ENCODE results near the gene BICRAL.
"Not testable (repeated sequence)": the region's sequence is repeated elsewhere in the genome, so short reads cannot be mapped to it uniquely, and the experiment has no call there.

The BICRAL gene, protein sequence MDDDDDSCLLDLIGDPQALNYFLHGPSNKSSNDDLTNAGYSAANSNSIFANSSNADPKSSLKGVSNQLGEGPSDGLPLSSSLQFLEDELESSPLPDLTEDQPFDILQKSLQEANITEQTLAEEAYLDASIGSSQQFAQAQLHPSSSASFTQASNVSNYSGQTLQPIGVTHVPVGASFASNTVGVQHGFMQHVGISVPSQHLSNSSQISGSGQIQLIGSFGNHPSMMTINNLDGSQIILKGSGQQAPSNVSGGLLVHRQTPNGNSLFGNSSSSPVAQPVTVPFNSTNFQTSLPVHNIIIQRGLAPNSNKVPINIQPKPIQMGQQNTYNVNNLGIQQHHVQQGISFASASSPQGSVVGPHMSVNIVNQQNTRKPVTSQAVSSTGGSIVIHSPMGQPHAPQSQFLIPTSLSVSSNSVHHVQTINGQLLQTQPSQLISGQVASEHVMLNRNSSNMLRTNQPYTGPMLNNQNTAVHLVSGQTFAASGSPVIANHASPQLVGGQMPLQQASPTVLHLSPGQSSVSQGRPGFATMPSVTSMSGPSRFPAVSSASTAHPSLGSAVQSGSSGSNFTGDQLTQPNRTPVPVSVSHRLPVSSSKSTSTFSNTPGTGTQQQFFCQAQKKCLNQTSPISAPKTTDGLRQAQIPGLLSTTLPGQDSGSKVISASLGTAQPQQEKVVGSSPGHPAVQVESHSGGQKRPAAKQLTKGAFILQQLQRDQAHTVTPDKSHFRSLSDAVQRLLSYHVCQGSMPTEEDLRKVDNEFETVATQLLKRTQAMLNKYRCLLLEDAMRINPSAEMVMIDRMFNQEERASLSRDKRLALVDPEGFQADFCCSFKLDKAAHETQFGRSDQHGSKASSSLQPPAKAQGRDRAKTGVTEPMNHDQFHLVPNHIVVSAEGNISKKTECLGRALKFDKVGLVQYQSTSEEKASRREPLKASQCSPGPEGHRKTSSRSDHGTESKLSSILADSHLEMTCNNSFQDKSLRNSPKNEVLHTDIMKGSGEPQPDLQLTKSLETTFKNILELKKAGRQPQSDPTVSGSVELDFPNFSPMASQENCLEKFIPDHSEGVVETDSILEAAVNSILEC

DNA sequence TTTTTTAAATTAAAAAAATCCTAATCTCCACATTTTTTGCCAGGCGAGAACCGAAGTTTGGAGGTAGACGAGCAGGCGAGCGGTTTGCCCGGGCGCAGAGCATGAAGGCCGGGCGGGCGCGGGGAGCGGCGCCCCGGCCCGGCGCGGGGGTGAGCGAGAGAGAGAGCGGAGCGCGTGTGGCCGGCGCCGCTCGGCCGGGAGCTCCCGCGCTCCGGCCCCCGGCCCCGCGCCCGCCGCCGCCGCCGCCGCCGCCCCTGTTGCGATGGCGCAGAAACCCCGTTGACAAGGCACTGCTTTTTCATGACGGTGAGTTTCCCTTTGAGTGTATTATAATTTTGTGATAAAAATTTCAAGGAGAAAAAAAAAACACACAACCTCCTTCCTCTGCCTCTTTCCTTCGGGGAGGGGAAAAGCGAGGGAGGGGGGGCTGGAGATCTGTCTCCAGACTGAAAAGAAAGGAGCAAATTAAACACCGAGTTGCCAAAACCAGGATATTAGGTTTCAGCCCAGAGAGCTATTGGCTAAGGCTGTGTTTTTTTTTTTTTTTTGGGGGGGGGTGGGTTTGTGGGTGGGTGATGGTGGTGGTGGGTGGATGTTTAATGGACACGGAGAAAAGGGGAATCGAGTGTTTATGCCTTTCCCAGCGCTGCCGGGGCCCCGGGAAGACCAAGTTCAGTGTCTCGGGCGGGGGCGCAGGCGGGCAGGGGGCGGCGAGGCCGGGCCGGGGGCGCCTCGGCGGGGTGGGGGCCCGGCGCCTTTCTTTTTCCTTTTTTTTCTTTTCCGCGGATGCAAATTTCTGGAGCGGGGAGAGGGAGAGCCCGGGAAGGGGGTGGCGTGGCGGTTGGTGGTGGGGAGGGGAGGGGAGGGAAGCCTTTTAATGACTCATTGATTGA is at the start of gene BICRAL:
BICRAL (plus strand) TSS at position 257 of the 893 bp plus-strand sequence. CDS start 39,971 bp downstream, outside the sequence.
- no peak for TF ChIP-seq JUND (IDR thresholded peaks at IDR 0.05; ENCODE audit: low read depth)
- DNase-seq (ENCODE audit: low read depth in 1 of 2, low spot score in 1 of 2), result peak; percentile 81 to 85
- in situ Hi-C loops (cut with HindIII; ENCODE audit: low pct_unique_long_range_greater_than_20kb, low sequenced_read_pairs), result no loop called here

DNA sequence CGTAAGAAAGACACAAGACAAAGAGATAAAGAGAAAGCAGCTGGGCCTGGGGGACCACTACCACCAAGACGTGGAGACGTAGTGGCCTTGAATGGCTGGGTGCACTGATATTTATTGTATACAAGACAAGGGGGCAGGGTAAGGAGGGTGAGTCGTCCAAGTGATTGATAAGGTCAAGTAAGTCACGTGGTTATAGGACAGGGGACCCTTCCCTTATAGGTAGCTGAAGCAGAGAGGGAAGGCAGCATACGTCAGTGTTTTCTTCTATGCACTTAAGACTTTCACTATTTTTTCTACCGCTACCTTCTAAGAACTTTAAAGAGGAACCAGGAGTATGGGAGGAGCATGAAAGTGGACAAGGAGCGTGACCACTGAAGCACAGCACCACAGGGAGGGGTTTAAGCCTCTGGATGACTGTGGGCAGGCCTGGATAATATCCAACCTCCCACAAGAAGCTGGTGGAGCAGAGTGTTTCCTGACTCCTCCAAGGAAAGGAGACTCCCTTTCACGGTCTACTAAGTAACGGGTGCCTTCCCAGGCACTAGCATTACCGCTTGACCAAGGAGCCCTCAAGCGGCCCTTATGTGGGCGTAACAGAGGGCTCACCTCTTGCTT is 47.9 kb upstream of the BICRAL start:
- in situ Hi-C loops (cut with HindIII; ENCODE audit: low pct_unique_long_range_greater_than_20kb, low sequenced_read_pairs); DNase-seq (ENCODE audit: low read depth in 1 of 2, low spot score in 1 of 2): not testable (repeated sequence)

DNA sequence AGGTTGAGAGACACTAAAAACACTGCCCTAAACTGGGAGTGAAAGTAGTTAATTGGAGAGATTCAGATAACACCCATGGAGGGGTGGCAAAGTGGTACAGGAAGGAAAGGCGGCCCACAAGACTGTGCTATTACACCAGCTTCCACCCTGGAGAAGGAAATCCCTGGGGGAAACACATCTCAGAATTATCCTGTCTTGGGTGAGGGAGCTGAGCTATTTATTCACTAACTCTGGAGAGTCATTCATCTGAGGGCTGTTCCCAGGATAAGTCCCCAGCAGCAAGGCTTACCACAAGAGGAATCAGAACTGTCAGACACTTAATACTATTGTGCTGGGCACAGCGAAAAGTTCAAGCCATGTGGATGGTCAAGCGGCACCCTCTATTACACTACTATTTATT is 45.9 kb upstream of the BICRAL start:
- in situ Hi-C loops (cut with HindIII; ENCODE audit: low pct_unique_long_range_greater_than_20kb, low sequenced_read_pairs), result no loop called here
- no peak for TF ChIP-seq JUND (IDR thresholded peaks at IDR 0.05; ENCODE audit: low read depth)
- no peak for DNase-seq (ENCODE audit: low read depth in 1 of 2, low spot score in 1 of 2)

DNA sequence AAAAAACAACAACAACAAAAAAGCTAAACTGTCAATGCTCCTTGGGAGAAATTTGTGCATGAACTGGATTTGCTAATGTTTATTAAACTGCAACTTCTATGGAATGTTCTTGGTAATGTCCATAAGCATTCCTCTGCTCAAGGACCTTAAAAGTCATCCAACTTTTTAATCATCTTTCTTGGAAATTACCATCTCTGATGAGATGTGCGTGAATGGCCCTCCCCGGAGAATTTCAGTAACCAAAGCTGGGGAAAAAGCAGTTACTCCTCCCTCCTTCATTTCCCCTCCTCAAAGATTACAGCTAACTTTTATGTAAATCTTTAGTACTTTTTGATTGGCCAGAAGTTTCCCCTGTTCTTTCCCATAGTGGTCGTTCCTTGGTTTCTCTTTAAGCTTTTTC is 41.1 kb upstream of the BICRAL start:
- DNase-seq (ENCODE audit: low read depth in 1 of 2, low spot score in 1 of 2), result no peak
- no peak for TF ChIP-seq JUND (IDR thresholded peaks at IDR 0.05; ENCODE audit: low read depth)
- in situ Hi-C loops (cut with HindIII; ENCODE audit: low pct_unique_long_range_greater_than_20kb, low sequenced_read_pairs), result no loop called here

DNA sequence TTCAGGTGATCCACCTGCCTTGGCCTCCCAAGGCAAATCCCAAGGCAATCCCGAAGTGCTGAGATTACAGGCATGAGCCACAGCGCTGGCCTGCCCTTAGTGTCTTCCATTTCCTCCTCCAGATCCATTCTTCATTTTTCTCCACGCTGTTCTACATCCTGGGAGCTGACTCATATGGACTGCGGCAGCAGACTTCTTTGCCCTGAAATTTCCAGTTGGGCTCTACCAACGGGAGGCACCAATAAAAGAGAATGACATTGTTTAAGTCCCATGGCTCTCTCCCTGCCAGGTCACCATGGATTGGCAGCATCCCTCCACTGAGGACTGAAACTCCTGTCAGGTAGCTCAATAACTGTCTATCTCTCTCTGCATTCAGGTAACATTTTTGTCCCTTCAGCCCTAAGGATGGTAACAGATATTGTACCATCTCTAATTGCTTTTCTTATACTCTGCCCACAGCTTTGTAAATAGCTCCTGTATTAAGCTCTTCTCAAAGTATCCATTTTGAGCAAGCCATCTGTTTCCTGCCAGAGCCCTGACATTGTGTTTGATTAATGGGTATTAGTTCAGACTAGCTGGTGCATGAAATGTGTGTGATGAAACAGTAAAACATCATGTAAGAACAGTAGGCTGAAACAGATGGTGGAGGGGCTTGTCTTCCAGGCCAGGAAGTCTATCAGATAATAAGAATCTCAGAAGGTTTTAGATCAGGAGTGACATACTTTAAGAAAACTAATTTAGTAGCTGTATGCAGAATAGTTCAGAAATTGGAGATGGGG is 39.5 kb upstream of the BICRAL start:
- in situ Hi-C loops (cut with HindIII; ENCODE audit: low pct_unique_long_range_greater_than_20kb, low sequenced_read_pairs), result no loop called here
- no peak for DNase-seq (ENCODE audit: low read depth in 1 of 2, low spot score in 1 of 2)
- no peak for TF ChIP-seq JUND (IDR thresholded peaks at IDR 0.05; ENCODE audit: low read depth)

DNA sequence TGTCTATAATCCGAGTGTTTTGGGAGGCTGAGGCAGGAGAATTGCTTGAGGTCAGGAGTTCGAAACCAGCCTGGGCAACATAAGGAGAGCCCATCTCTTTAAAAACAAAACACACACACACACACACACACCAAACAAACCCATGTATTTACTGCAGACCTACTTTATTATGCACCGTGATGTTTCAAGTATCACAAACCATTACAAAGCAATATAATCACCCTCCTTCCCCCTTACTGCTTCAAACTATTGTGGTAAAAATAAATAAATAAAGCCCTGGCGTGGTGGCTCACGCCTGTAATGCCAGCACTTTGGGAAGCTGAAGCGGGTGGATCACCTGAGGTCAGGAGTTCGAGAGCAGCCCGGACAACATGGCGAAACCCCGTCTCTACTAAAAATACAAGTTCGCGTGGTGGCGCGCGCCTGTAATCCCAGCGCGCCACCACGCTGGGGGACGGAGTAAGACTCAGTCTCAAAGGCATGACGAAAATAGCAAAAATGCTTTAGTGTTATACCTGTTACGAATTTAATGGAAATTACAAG is 37.4 kb upstream of the BICRAL start:
- TF ChIP-seq JUND (IDR thresholded peaks at IDR 0.05; ENCODE audit: low read depth), result no peak
- in situ Hi-C loops (cut with HindIII; ENCODE audit: low pct_unique_long_range_greater_than_20kb, low sequenced_read_pairs), result no loop called here
- no peak for DNase-seq (ENCODE audit: low read depth in 1 of 2, low spot score in 1 of 2)

DNA sequence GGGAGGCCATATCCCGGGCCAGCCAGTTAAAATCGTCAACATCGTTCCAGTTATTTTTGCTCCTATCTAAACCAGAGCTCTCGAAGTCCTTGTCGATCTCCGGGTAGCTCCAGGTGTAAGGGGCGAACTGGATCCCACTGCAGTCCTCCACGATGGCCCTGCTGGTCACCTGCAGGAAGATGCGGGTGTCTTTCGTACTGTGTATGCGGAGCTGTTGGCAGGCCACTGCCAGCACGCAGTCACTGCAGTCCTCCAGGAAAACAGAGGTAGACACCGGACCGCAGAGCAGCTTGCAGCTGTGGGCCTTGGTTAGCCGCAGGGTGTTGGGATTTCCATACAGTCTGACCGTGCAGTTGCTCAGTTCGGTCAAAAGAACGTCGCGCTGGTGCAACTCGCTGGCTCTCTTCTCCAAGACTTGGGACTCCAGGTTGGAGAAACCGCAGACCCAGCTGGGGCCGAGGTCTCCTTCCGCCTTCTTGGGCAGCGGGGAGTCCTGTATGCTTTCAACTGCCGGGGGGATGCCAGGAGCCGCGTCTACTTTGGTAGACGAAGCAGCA is 36.7 kb upstream of the BICRAL start:
- in situ Hi-C loops (cut with HindIII; ENCODE audit: low pct_unique_long_range_greater_than_20kb, low sequenced_read_pairs), result no loop called here
- DNase-seq (ENCODE audit: low read depth in 1 of 2, low spot score in 1 of 2), result peak in 1 of 2 experiments; percentile 20
- no peak for TF ChIP-seq JUND (IDR thresholded peaks at IDR 0.05; ENCODE audit: low read depth)

DNA sequence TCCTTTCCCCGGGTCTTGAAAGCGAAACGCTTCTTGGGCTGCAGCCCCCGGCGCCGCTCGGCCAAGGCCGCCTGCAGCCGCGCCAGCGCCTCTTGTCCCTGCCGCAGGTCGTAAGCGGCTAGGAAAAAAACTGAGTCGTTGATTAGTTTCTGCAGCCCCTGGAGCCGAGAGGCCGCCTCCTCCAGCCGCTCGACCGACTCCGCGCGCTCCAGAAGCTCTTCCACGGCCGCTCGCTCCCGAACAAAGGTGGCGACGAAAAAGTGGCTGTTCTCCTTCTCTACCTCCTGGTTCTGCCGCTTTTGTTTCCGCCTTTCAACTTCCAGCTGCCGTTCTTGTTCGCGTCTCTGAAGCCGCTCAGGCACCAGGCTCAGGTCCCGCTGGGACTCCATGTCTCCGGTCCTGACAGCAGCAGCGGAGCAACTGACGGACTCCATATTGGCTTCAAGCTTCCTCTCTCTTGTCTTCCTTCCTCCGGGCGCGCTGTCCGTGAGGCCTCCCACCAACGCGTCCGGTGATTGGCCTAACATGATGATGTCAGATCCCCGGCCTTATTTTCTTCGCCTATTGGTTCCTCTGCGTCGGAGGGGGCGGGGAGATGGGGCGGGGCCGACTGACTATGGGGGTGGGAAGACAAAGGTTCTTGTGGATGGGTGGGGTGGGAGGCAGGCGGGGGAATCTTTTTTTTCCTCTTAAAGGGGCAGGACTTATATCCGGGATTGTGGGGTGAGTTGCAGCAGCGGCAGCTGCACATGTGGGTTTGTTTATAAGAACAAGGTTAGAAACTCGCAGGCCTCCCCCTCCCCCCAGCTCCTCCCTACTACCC is 36.0 kb upstream of the BICRAL start, which contains the start of gene TBCC:
TBCC (minus strand) TSS at position 464 of the 823 bp plus-strand sequence; CDS start at position 434, 30 bp downstream.
- peak; percentile 99 for DNase-seq (ENCODE audit: low read depth in 1 of 2, low spot score in 1 of 2)
- in situ Hi-C loops (cut with HindIII; ENCODE audit: low pct_unique_long_range_greater_than_20kb, low sequenced_read_pairs), result no loop called here
- TF ChIP-seq JUND (IDR thresholded peaks at IDR 0.05; ENCODE audit: low read depth), result no peak

DNA sequence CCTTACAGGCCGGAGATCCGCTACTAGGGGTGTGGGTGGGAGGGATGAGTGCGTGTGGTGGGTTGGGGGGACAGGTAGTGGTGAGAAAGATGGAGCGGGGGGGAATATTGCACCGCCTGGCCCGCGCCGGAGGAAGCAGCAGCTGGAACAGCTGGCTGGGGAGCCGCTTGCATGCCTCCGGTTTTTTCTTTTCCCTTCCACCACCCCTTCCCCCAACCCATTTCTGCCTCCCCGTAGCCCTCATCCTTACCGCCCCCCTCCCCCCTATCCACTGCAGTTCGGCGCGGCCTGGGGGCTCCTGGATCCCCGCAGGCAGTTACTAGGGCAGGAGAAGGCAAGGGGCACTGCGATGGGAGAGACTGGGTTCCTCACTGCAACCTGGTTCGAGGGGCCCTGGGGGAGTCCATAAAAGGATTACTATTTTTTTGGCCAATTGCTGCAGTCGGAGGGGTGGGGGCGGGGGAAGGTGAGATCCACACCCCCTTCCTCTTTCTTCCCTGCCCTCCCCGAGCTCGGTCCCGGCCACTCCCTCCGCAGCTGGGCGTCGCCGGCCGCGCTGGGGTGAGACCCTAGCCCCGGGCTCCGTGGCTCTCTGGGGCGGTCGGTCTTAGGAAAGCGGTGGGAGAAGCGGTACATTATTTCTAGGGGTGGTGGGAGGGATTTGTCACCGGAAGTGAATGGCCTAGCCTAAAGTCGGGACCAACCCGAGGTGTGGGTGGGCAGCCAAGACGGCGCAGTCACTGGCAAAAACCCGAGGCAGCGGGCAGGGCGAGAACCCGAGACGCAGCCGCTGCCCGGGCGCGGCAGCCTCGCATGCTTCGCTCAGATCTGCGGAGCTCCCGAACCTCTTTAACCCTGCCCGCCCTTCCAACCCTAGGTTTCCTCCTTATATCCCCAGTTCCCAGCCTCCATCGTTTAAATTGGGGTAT is 35.1 kb upstream of the BICRAL start:
- peak; percentile 83 to 92 for DNase-seq (ENCODE audit: low read depth in 1 of 2, low spot score in 1 of 2)
- in situ Hi-C loops (cut with HindIII; ENCODE audit: low pct_unique_long_range_greater_than_20kb, low sequenced_read_pairs), result no loop called here

More for the DNA sequence above, 35.1 kb upstream of the BICRAL start:
- TF ChIP-seq JUND (IDR thresholded peaks at IDR 0.05; ENCODE audit: low read depth), result no peak

Data from T47D (cell line).